DMS153 treated with DMSO at 0.1 percent for 48 hours (cell line): ENCODE results near the gene VARS2.
"Not testable (repeated sequence)": the region's sequence is repeated elsewhere in the genome, so short reads cannot be mapped to it uniquely, and the experiment has no call there.

ENCODE experiments used
- DNase-seq: peaks from one replicate; lab custom pipeline; 2025; ENCODE audit not compliant: unreplicated experiment; lab: John Stamatoyannopoulos, UW

The VARS2 gene

GRCh38 chr6:30898750-30899360, 15.2 kb upstream of the VARS2 start:
- DNase-seq = no peak

GRCh38 chr6:30900863-30901417, 13.1 kb upstream of the VARS2 start:
- DNase-seq = no peak

GRCh38 chr6:30901436-30901835, 12.6 kb upstream of the VARS2 start:
- no peak for DNase-seq

- DNase-seq = not testable (repeated sequence)
These were observed 11.8 kb upstream of the VARS2 start for GRCh38 chr6:30902196-30902595.

GRCh38 chr6:30902709-30903108, 11.3 kb upstream of the VARS2 start:
- no peak for DNase-seq

GRCh38 chr6:30903236-30903635, 10.8 kb upstream of the VARS2 start:
- no peak for DNase-seq

- DNase-seq = not testable (repeated sequence)
These were observed 6.7 kb upstream of the VARS2 start for GRCh38 chr6:30907290-30907757.

GRCh38 chr6:30907758-30908591, 6.1 kb upstream of the VARS2 start, which contains the start of gene GTF2H4:
TSS of gene GTF2H4 (plus strand) at chr6:30908207.
- peak; percentile 95 for DNase-seq

GRCh38 chr6:30908700-30909099, 5.3 kb upstream of the VARS2 start:
- no peak for DNase-seq

- DNase-seq = not testable (repeated sequence)
These were observed 3.6 kb upstream of the VARS2 start for GRCh38 chr6:30910473-30910872.

GRCh38 chr6:30912746-30913520, 1.1 kb upstream of the VARS2 start:
- DNase-seq = no peak

GRCh38 chr6:30913721-30914075, 340 bp upstream of the VARS2 start:
- no peak for DNase-seq

GRCh38 chr6:30914854-30915590, 984 bp downstream of the VARS2 start:
- DNase-seq = no peak

- DNase-seq = peak; percentile 63
These were observed 1.5 kb downstream of the VARS2 start for GRCh38 chr6:30915591-30915946.

- no peak for DNase-seq
These were observed 3.0 kb downstream of the VARS2 start for GRCh38 chr6:30917041-30917440.

- no peak for DNase-seq
These were observed 3.4 kb downstream of the VARS2 start for GRCh38 chr6:30917487-30917886.

GRCh38 chr6:30918670-30919069, 4.6 kb downstream of the VARS2 start:
- no peak for DNase-seq

GRCh38 chr6:30922447-30922852, 8.4 kb downstream of the VARS2 start:
- no peak for DNase-seq

- not testable (repeated sequence) for DNase-seq
These were observed 10.1 kb downstream of the VARS2 start for GRCh38 chr6:30924040-30924627.

- no peak for DNase-seq
These were observed 12.6 kb downstream of the VARS2 start for GRCh38 chr6:30926644-30927043.
